ENCODE data around the gene FSTL4. TPM values are rescaled to one million over a fixed set of nuclear protein-coding genes. Genes with fewer than 3 reads are reported as not detected.

The FSTL4 gene
- total and polyA plus RNA-seq, 2 of the 13 experiments (the other 11 are each of a cell fraction or from before 2014, with no cell fraction given) = 2.1 to 3.0 TPM

DNA sequence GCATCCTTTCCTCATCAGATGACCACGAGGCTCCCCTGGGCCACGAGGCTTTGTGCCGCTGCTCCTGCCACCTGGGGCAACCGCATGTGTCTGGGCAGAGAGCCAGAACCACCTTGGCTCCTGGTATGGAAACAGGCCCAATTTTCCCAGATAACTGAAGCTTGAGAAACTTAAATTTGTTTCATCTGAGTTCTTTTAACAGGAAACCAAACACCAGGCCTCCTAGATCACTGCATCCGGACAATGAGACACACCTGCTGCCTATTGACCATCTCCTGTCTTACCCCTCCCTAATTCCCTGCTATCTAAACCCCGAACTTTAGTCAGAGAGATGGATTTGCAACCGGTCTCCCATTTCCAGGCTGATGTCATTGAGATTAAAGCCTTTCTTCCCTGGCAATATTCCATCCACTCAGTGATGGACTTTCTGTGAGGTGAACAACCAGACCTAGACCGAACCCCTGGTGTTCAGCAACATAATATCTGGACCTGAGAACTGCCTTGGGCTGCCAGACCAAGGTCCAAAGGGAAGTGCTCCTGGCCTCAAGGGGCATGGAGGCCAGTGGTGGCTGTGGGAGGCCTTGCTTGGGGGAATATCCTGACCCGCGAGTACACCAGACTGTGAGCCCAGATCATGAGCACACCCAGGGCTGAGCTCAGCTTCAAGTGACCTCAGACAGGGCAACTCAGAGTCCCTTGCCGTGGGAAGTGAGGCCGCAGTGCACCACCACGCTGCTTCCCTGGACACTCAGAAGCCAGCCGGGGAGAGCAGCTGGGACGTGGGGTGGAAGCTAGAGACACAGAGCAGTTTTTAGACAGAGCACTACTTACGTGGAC is 360.8 kb downstream of the FSTL4 start (continued):
- TF ChIP-seq, protein P1, sequence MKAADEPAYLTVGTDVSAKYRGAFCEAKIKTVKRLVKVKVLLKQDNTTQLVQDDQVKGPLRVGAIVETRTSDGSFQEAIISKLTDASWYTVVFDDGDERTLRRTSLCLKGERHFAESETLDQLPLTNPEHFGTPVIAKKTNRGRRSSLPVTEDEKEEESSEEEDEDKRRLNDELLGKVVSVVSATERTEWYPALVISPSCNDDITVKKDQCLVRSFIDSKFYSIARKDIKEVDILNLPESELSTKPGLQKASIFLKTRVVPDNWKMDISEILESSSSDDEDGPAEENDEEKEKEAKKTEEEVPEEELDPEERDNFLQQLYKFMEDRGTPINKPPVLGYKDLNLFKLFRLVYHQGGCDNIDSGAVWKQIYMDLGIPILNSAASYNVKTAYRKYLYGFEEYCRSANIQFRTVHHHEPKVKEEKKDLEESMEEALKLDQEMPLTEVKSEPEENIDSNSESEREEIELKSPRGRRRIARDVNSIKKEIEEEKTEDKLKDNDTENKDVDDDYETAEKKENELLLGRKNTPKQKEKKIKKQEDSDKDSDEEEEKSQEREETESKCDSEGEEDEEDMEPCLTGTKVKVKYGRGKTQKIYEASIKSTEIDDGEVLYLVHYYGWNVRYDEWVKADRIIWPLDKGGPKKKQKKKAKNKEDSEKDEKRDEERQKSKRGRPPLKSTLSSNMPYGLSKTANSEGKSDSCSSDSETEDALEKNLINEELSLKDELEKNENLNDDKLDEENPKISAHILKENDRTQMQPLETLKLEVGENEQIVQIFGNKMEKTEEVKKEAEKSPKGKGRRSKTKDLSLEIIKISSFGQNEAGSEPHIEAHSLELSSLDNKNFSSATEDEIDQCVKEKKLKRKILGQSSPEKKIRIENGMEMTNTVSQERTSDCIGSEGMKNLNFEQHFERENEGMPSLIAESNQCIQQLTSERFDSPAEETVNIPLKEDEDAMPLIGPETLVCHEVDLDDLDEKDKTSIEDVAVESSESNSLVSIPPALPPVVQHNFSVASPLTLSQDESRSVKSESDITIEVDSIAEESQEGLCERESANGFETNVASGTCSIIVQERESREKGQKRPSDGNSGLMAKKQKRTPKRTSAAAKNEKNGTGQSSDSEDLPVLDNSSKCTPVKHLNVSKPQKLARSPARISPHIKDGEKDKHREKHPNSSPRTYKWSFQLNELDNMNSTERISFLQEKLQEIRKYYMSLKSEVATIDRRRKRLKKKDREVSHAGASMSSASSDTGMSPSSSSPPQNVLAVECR (CRISPR knock-in tag; IDR thresholded peaks at IDR 0.05; ENCODE audit: borderline replicate concordance) = peak; percentile 49; the same call in 1 of the 2 replicates
- TF ChIP-seq POLR2A (IDR thresholded peaks at IDR 0.05; ENCODE audit: insufficient read depth in 1 of 2, low read depth in 2 of 2, low read length in 2 of 2) (peak; percentile 41 to 45; a peak in 1 of 4 replicates), ZNF644 (CRISPR knock-in tag; IDR thresholded peaks at IDR 0.05; ENCODE audit: low read depth) (peak; percentile 55; the same call in 1 of the 2 replicates), ZNF850 (CRISPR knock-in tag; conservative IDR thresholded peaks at IDR 0.05) (0 out of 2 replicates have a peak, but pooled peaks have one; percentile 25), MEIS2 (CRISPR knock-in tag; IDR thresholded peaks at IDR 0.05) (0 out of 2 replicates have a peak, but pooled peaks have one; percentile 23), MED1 (CRISPR knock-in tag; IDR thresholded peaks at IDR 0.05) (peak; percentile 46), ETV5 (CRISPR knock-in tag; IDR thresholded peaks at IDR 0.05; ENCODE audit: borderline replicate concordance) (peak; percentile 11; the same call in 1 of the 2 replicates), ZSCAN31 (CRISPR knock-in tag; IDR thresholded peaks at IDR 0.05; ENCODE audit: low read depth) (no peak), HHEX (CRISPR knock-in tag; IDR thresholded peaks at IDR 0.05) (no peak), SALL1 (CRISPR knock-in tag; IDR thresholded peaks at IDR 0.05) (peak; percentile 53; the same call in 1 of the 2 replicates), ZNF180 (CRISPR knock-in tag; IDR thresholded peaks at IDR 0.05; ENCODE audit: borderline replicate concordance, low read depth) (no peak), ARNT2 (CRISPR knock-in tag; IDR thresholded peaks at IDR 0.05; ENCODE audit: low read depth) (0 out of 2 replicates have a peak, but pooled peaks have one; percentile 37), ZFP82 (CRISPR knock-in tag; IDR thresholded peaks at IDR 0.05; ENCODE audit: borderline replicate concordance) (no peak), SIX1 (CRISPR knock-in tag; IDR thresholded peaks at IDR 0.05; ENCODE audit: borderline replicate concordance) (no peak), ZNF160 (CRISPR knock-in tag; IDR thresholded peaks at IDR 0.05) (peak; percentile 48; the same call in 1 of the 2 replicates), ZNF577 (CRISPR knock-in tag; IDR thresholded peaks at IDR 0.05; ENCODE audit: borderline replicate concordance, low read depth) (no peak), BORCS8-MEF2B (CRISPR knock-in tag; IDR thresholded peaks at IDR 0.05) (0 out of 2 replicates have a peak, but pooled peaks have one; percentile 46)
- TF ChIP-seq, protein P2, sequence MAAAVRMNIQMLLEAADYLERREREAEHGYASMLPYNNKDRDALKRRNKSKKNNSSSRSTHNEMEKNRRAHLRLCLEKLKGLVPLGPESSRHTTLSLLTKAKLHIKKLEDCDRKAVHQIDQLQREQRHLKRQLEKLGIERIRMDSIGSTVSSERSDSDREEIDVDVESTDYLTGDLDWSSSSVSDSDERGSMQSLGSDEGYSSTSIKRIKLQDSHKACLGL (CRISPR knock-in tag; IDR thresholded peaks at IDR 0.05) = peak; percentile 34; the same call in 1 of the 2 replicates
- TF ChIP-seq, protein P3, sequence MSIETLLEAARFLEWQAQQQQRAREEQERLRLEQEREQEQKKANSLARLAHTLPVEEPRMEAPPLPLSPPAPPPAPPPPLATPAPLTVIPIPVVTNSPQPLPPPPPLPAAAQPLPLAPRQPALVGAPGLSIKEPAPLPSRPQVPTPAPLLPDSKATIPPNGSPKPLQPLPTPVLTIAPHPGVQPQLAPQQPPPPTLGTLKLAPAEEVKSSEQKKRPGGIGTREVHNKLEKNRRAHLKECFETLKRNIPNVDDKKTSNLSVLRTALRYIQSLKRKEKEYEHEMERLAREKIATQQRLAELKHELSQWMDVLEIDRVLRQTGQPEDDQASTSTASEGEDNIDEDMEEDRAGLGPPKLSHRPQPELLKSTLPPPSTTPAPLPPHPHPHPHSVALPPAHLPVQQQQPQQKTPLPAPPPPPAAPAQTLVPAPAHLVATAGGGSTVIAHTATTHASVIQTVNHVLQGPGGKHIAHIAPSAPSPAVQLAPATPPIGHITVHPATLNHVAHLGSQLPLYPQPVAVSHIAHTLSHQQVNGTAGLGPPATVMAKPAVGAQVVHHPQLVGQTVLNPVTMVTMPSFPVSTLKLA (IDR thresholded peaks at IDR 0.05) = no peak
- TF ChIP-seq, protein P4, sequence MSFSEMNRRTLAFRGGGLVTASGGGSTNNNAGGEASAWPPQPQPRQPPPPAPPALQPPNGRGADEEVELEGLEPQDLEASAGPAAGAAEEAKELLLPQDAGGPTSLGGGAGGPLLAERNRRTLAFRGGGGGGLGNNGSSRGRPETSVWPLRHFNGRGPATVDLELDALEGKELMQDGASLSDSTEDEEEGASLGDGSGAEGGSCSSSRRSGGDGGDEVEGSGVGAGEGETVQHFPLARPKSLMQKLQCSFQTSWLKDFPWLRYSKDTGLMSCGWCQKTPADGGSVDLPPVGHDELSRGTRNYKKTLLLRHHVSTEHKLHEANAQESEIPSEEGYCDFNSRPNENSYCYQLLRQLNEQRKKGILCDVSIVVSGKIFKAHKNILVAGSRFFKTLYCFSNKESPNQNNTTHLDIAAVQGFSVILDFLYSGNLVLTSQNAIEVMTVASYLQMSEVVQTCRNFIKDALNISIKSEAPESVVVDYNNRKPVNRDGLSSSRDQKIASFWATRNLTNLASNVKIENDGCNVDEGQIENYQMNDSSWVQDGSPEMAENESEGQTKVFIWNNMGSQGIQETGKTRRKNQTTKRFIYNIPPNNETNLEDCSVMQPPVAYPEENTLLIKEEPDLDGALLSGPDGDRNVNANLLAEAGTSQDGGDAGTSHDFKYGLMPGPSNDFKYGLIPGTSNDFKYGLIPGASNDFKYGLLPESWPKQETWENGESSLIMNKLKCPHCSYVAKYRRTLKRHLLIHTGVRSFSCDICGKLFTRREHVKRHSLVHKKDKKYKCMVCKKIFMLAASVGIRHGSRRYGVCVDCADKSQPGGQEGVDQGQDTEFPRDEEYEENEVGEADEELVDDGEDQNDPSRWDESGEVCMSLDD (CRISPR knock-in tag; IDR thresholded peaks at IDR 0.05; ENCODE audit: borderline replicate concordance) = no peak

Data from HepG2 (cell line).